ENCODE measurements around the gene RPS6KA2. TPM values are rescaled to one million over a fixed set of nuclear protein-coding genes. Genes with fewer than 3 reads are reported as not detected.

RPS6KA2 gene
- total RNA-seq, 3 donors from 2014 or later (not counting 1 experiment from before 2014, with no cell fraction given): 2.8 to 4.5 (median 2.9) TPM

- no peak for DNase-seq
- Histone ChIP-seq H3K36me3 (ENCODE audit: control insufficient read depth, insufficient read depth, low read length) (no peaks in the 10 kb centered on the region), H3K9me3 (ENCODE audit: control insufficient read depth, insufficient read depth, low read length) (no peaks in the 10 kb centered on the region), H3K4me3 (ENCODE audit: low read length) (no peak overlapping the region), H3K4me1 (ENCODE audit: control insufficient read depth, insufficient read depth, low read length) (peaks cover 5% of the 10 kb centered on the region), H3K27ac (ENCODE audit: low read length) (no peak overlapping the region), H3K27me3 (ENCODE audit: control insufficient read depth, insufficient read depth, low read length) (no peaks in the 10 kb centered on the region)
- intact Hi-C loops (cut with micrococcal nuclease): no loop called here
- ATAC-seq: no peak
- H3K4me1 Mint-ChIP-seq: peaks cover 5 to 8% of the 10 kb centered on the region in 2 donors
- H3K27me3 Mint-ChIP-seq (ENCODE audit: low read depth in 2 of 2): peaks cover 22 to 32% of the 10 kb centered on the region in 2 donors
- H3K9me3 Mint-ChIP-seq: no peaks in the 10 kb centered on the region
- no peak overlapping the region for H3K4me3 Mint-ChIP-seq
- H3K36me3 Mint-ChIP-seq: no peaks in the 10 kb centered on the region
- WGBS (ENCODE audit: insufficient coverage): 91% methylated on average over 11 of the region's 11 CpGs
- no peak for TF ChIP-seq CTCF (IDR thresholded peaks at IDR 0.05)
- no peak overlapping the region for H3K27ac Mint-ChIP-seq
Measured at GRCh38 chr6:166662690-166663089, 35.6 kb upstream of the RPS6KA2 start.

- DNase-seq (no peak), ATAC-seq (no peak)
- 89% methylated on average over 5 of the region's 12 CpGs for WGBS (ENCODE audit: insufficient coverage)
- Histone ChIP-seq H3K36me3 (ENCODE audit: control insufficient read depth, insufficient read depth, low read length) (no peaks in the 10 kb centered on the region), H3K4me1 (ENCODE audit: control insufficient read depth, insufficient read depth, low read length) (peaks cover 11% of the 10 kb centered on the region), H3K27me3 (ENCODE audit: control insufficient read depth, insufficient read depth, low read length) (peaks cover 4% of the 10 kb centered on the region), H3K27ac (ENCODE audit: low read length) (no peak overlapping the region), H3K4me3 (ENCODE audit: low read length) (no peak overlapping the region), H3K9me3 (ENCODE audit: control insufficient read depth, insufficient read depth, low read length) (no peaks in the 10 kb centered on the region)
- H3K4me3 Mint-ChIP-seq: no peak overlapping the region
- H3K27ac Mint-ChIP-seq: no peak overlapping the region
- no peaks in the 10 kb centered on the region for H3K36me3 Mint-ChIP-seq
- H3K9me3 Mint-ChIP-seq: no peaks in the 10 kb centered on the region
- peaks cover 15 to 18% of the 10 kb centered on the region in 2 donors for H3K4me1 Mint-ChIP-seq
- no peak for TF ChIP-seq CTCF (IDR thresholded peaks at IDR 0.05)
- H3K27me3 Mint-ChIP-seq (ENCODE audit: low read depth in 2 of 2): peaks cover 22 to 38% of the 10 kb centered on the region in 2 donors
- intact Hi-C loops (cut with micrococcal nuclease): no loop called here
Measured at GRCh38 chr6:166661327-166662085, 34.5 kb upstream of the RPS6KA2 start.

GRCh38 chr6:166660157-166660688 lies 33.2 kb upstream of the RPS6KA2 start:
- H3K4me1 ChIP-seq (ENCODE audit: control insufficient read depth, insufficient read depth, low read length): peaks cover 15% of the 10 kb centered on the region
- Mint-ChIP-seq H3K9me3 (no peaks in the 10 kb centered on the region), H3K27ac (no peak overlapping the region), H3K4me3 (no peak overlapping the region), H3K4me1 (peaks cover 15 to 18% of the 10 kb centered on the region in 2 donors), H3K36me3 (no peaks in the 10 kb centered on the region), H3K27me3 (ENCODE audit: low read depth in 2 of 2) (peaks cover 22 to 40% of the 10 kb centered on the region in 2 donors)
- WGBS (ENCODE audit: insufficient coverage): 95% methylated on average over 5 of the region's 5 CpGs
- ATAC-seq: no peak
- H3K27ac ChIP-seq (ENCODE audit: low read length): no peak overlapping the region
- H3K36me3 ChIP-seq (ENCODE audit: control insufficient read depth, insufficient read depth, low read length): no peaks in the 10 kb centered on the region
- intact Hi-C loops (cut with micrococcal nuclease): no loop called here
- no peak overlapping the region for H3K4me3 ChIP-seq (ENCODE audit: low read length)
- DNase-seq: no peak
- H3K9me3 ChIP-seq (ENCODE audit: control insufficient read depth, insufficient read depth, low read length): no peaks in the 10 kb centered on the region
- peaks cover 5% of the 10 kb centered on the region for H3K27me3 ChIP-seq (ENCODE audit: control insufficient read depth, insufficient read depth, low read length)
- no peak for TF ChIP-seq CTCF (IDR thresholded peaks at IDR 0.05)

Measured in natural killer cell (primary cell).